C4-2B (cell line): ENCODE data around the gene SEC16A.

Source experiments
- ZFX ChIP-seq: fragments of 450-650 bp; IDR thresholded peaks from 2 replicates; pipeline ENCODE4 v1.6.1; 2017
- TF ChIP-seq, protein P1 (sequence below): fragments of 450-650 bp; conservative IDR thresholded peaks from 2 replicates; pipeline ENCODE4 v1.5.1; 2017; ENCODE audit warnings: mild to moderate bottlenecking

DNA sequence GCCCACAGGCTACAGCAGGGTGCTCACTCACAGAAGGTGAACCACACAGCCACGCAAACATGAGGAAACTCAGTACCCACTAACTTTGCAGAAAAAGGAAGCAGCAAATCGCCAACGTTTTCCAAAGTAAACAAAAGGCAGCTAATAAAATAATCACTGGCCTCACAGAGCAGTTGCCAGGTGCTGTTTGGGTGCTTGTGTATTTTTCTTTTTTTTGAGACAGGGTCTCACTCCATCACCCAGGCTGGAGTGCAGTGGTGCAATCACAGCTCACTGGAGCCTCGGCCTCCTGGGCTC lies 86.7 kb downstream of the SEC16A start:
- TF ChIP-seq, protein P1, sequence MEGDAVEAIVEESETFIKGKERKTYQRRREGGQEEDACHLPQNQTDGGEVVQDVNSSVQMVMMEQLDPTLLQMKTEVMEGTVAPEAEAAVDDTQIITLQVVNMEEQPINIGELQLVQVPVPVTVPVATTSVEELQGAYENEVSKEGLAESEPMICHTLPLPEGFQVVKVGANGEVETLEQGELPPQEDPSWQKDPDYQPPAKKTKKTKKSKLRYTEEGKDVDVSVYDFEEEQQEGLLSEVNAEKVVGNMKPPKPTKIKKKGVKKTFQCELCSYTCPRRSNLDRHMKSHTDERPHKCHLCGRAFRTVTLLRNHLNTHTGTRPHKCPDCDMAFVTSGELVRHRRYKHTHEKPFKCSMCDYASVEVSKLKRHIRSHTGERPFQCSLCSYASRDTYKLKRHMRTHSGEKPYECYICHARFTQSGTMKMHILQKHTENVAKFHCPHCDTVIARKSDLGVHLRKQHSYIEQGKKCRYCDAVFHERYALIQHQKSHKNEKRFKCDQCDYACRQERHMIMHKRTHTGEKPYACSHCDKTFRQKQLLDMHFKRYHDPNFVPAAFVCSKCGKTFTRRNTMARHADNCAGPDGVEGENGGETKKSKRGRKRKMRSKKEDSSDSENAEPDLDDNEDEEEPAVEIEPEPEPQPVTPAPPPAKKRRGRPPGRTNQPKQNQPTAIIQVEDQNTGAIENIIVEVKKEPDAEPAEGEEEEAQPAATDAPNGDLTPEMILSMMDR: no peak
- no peak for TF ChIP-seq ZFX
